HepG2 (cell line): ENCODE results near the gene DIAPH3.

ENCODE experiments used
- CTCF ChIP-seq: sonication (generic); formaldehyde crosslinking; IDR thresholded peaks from 2 replicates; pipeline ENCODE4 v1.5.0; 2020; ENCODE audit warnings: mild to moderate bottlenecking, missing genetic modification reagents, moderate library complexity
- FOXM1 ChIP-seq: sonication (generic); formaldehyde crosslinking; IDR thresholded peaks from 2 replicates; pipeline ENCODE4 v1.5.0; 2020; ENCODE audit warnings: missing genetic modification reagents
- IRX3 ChIP-seq: sonication (generic); formaldehyde crosslinking; IDR thresholded peaks from 2 replicates; pipeline ENCODE4 v1.8.1; 2023; ENCODE audit warnings: mild to moderate bottlenecking, low read depth, missing genetic modification reagents, borderline replicate concordance
- KDM4B ChIP-seq: sonication (generic); formaldehyde crosslinking; IDR thresholded peaks from 2 replicates; pipeline ENCODE4 v1.4.0; 2020; ENCODE audit warnings: missing genetic modification reagents
- MAFF ChIP-seq: IDR thresholded peaks from 2 replicates; pipeline ENCODE4 v1.6.1; 2011; ENCODE audit warnings: low read depth, low read length, improper control_type of control experiment
- MIXL1 ChIP-seq: IDR thresholded peaks from 2 replicates; pipeline ENCODE4 v1.6.1; 2016
- PHF20 ChIP-seq: sonication (generic); formaldehyde crosslinking; IDR thresholded peaks from 2 replicates; pipeline ENCODE4 v1.5.0; 2020; ENCODE audit warnings: mild to moderate bottlenecking, missing genetic modification reagents
- RBFOX2 ChIP-seq: fragments of 200-400 bp; formaldehyde crosslinking; IDR thresholded peaks from 2 replicates; pipeline ENCODE4 v1.6.1; 2017; ENCODE audit warnings: low read depth, mild to moderate bottlenecking, low read length
- ZNF224 ChIP-seq: sonication (generic); formaldehyde crosslinking; IDR thresholded peaks from 2 replicates; pipeline ENCODE4 v1.5.0; 2020; ENCODE audit warnings: mild to moderate bottlenecking, missing genetic modification reagents
- ZNF543 ChIP-seq: sonication (generic); formaldehyde crosslinking; IDR thresholded peaks from 2 replicates; pipeline ENCODE4 v1.4.0; 2020; ENCODE audit warnings: mild to moderate bottlenecking, missing genetic modification reagents

GRCh38 chr13:59700281-59700680, 463.4 kb downstream of the DIAPH3 start:
- TF ChIP-seq ZNF543 (CRISPR knock-in tag): no peak
- TF ChIP-seq CTCF: no peak
- no peak for TF ChIP-seq MAFF
- no peak for TF ChIP-seq RBFOX2
- TF ChIP-seq KDM4B (CRISPR knock-in tag): no peak
- no peak for TF ChIP-seq MIXL1 (CRISPR knock-in tag)
- no peak for TF ChIP-seq ZNF224 (CRISPR knock-in tag)
- TF ChIP-seq PHF20 (CRISPR knock-in tag): no peak
- no peak for TF ChIP-seq FOXM1 (CRISPR knock-in tag)
- no peak for TF ChIP-seq IRX3 (CRISPR knock-in tag)
